AG04450 (cell line): ENCODE data around the gene ANKRD10. TPM values are rescaled to one million over a fixed set of nuclear protein-coding genes. Genes with fewer than 3 reads are reported as not detected.

Experiments
- CTCF ChIA-PET: fragments of 300-600, 350-600 bp; formaldehyde crosslinking; extraction: SDS; loops from one replicate; lab custom pipeline; 2022; ENCODE audit warnings: antibody characterized with exemption, inconsistent platforms; lab: Charles Lee
- POLR2A ChIA-PET: fragments of 350-600 bp; formaldehyde crosslinking; extraction: SDS; loops from one replicate; lab custom pipeline; 2021; ENCODE audit warnings: antibody characterized with exemption, inconsistent platforms; lab: Yijun Ruan, JAX
- DNase-seq: peaks from one replicate; pipeline ENCODE4 v3.0.0-alpha.2; 2011; ENCODE audit warnings: low read depth, low spot score
- H3K27ac ChIP-seq: one replicate; pipeline ENCODE4 v1.5.1; 2012; ENCODE audit warnings: low read depth, low read length, control low read depth
- H3K27me3 ChIP-seq: one replicate; pipeline ENCODE4 v1.6.0; 2012; ENCODE audit warnings: low read length; ENCODE audit not compliant: control insufficient read depth, insufficient read depth
- H3K4me3 ChIP-seq: 2 replicates; pipeline ENCODE4 v1.5.1; 2011; ENCODE audit warnings: mild to moderate bottlenecking, low read depth, low read length, control low read depth
- H3K9me3 ChIP-seq: 2 replicates; pipeline ENCODE4 v1.5.1; 2012; ENCODE audit warnings: low read length; ENCODE audit not compliant: control insufficient read depth, insufficient read depth
- polyA plus RNA-seq: library from polyadenylated mRNA; depleted of rRNA; stranded (reverse); fragments of >200 nt; gene quantifications from 2 replicates; pipeline ENCODE4 v1.2.3, GENCODE V29; 2011
- TF ChIP-seq, protein P1 (sequence below): IDR thresholded peaks from 2 replicates; pipeline ENCODE4 v1.5.1; 2011; ENCODE audit warnings: low read depth, low read length, control low read depth, inconsistent platforms

Gene ANKRD10
- polyA plus RNA-seq, 1 experiment, result 105 TPM

- CTCF ChIA-PET, result interaction anchor here (0.7 to 1.5 kb wide), 3 partner anchors 13 to 29 kb away, joined by 3 to 6 read pairs (median 4); partner anchors contain the start of gene ANKRD10
- H3K9me3 ChIP-seq, result no peaks in the 10 kb centered on the region
- TF ChIP-seq, protein P1, sequence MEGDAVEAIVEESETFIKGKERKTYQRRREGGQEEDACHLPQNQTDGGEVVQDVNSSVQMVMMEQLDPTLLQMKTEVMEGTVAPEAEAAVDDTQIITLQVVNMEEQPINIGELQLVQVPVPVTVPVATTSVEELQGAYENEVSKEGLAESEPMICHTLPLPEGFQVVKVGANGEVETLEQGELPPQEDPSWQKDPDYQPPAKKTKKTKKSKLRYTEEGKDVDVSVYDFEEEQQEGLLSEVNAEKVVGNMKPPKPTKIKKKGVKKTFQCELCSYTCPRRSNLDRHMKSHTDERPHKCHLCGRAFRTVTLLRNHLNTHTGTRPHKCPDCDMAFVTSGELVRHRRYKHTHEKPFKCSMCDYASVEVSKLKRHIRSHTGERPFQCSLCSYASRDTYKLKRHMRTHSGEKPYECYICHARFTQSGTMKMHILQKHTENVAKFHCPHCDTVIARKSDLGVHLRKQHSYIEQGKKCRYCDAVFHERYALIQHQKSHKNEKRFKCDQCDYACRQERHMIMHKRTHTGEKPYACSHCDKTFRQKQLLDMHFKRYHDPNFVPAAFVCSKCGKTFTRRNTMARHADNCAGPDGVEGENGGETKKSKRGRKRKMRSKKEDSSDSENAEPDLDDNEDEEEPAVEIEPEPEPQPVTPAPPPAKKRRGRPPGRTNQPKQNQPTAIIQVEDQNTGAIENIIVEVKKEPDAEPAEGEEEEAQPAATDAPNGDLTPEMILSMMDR, result no peak
- no peak for DNase-seq
- POLR2A ChIA-PET, result no interaction called here
- H3K27me3 ChIP-seq, result no peaks in the 10 kb centered on the region
- H3K4me3 ChIP-seq, result no peak overlapping the region
- no peak overlapping the region for H3K27ac ChIP-seq
Observed at GRCh38 chr13:110885966-110886869, 28.7 kb downstream of the ANKRD10 start.

DNA sequence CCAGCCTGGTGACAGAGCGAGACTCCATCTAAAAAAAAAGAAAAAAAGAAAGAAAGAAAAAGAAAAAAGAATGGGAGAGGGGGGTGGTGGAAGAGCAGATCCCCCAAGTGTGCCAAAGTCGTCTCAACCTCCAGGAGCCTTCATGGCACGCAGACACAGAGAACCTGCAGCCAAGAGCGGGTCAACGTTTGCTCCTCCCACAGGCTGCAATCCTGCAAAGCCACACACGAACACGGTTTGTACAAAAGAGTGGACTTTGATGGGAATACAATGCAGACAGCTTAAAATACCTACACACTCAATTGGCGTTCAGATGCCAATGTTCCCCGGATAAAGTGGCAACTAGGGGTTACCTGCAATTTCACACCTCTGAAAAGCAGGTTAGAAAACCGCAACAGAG is 29.4 kb downstream of the ANKRD10 start:
- DNase-seq, result no peak
- Histone ChIP-seq H3K4me3 (no peak overlapping the region), H3K27ac (no peak overlapping the region), H3K9me3 (no peaks in the 10 kb centered on the region), H3K27me3 (no peaks in the 10 kb centered on the region)
- ChIA-PET CTCF (interaction anchor here (1.4 to 1.5 kb wide), 2 partner anchors 13 to 30 kb away, joined by 3 to 6 read pairs; partner anchors contain the start of gene ANKRD10), POLR2A (no interaction called here)
- TF ChIP-seq, protein P1, result no peak

GRCh38 chr13:110884517-110884916 is 30.4 kb downstream of the ANKRD10 start:
- DNase-seq, result no peak
- Histone ChIP-seq H3K27ac (no peak overlapping the region), H3K27me3 (no peaks in the 10 kb centered on the region), H3K9me3 (no peaks in the 10 kb centered on the region), H3K4me3 (no peak overlapping the region)
- POLR2A ChIA-PET, result interaction anchor here (1.0 to 1.2 kb wide), 2 partner anchors 169 to 174 kb away, joined by 3 read pairs; no protein-coding TSS in a partner anchor
- CTCF ChIA-PET, result interaction anchor here (0.8 to 1.5 kb wide), 2 partner anchors 12 to 31 kb away, joined by 3 to 5 read pairs; no protein-coding TSS in a partner anchor
- TF ChIP-seq, protein P1, result no peak

- POLR2A ChIA-PET, result no interaction called here
- DNase-seq, result no peak
- TF ChIP-seq, protein P1, result no peak
- CTCF ChIA-PET, result interaction anchor here (0.8 to 1.5 kb wide), 2 partner anchors 13 to 32 kb away, joined by 4 to 5 read pairs; no protein-coding TSS in a partner anchor
- no peak overlapping the region for H3K27ac ChIP-seq
- no peaks in the 10 kb centered on the region for H3K27me3 ChIP-seq
- H3K9me3 ChIP-seq, result no peaks in the 10 kb centered on the region
- no peak overlapping the region for H3K4me3 ChIP-seq
Observed at GRCh38 chr13:110883542-110883941, 31.3 kb downstream of the ANKRD10 start.

GRCh38 chr13:110882972-110883371 is 31.9 kb downstream of the ANKRD10 start:
- POLR2A ChIA-PET, result interaction anchor here (1.0 kb wide), 1 partner anchor 168 kb away, joined by 6 read pairs; no protein-coding TSS in a partner anchor
- TF ChIP-seq, protein P1, result no peak
- Histone ChIP-seq H3K9me3 (no peaks in the 10 kb centered on the region), H3K27ac (no peak overlapping the region), H3K27me3 (no peaks in the 10 kb centered on the region), H3K4me3 (no peak overlapping the region)
- DNase-seq, result no peak
- CTCF ChIA-PET, result interaction anchor here (0.7 to 1.5 kb wide), 4 partner anchors 13 to 184 kb away, joined by 3 to 5 read pairs (median 4); no protein-coding TSS in a partner anchor
